WTC11 (cell line): ENCODE results near the gene FASTKD3. TPM values are rescaled to one million over a fixed set of nuclear protein-coding genes. Genes with fewer than 3 reads are reported as not detected.

Experiments
- total RNA-seq: library from RNA; stranded (reverse); gene quantifications from 3 replicates; pipeline ENCODE4 v1.2.3, GENCODE V29; 2021
- TF ChIP-seq, protein P1 (sequence below): fragments of 250-450 bp; sonication (Bioruptor Pico); IDR thresholded peaks from 2 replicates; pipeline ENCODE4 v1.9.0; 2021; ENCODE audit warnings: mild to moderate bottlenecking

Gene FASTKD3
- total RNA-seq, 1 experiment from 2014 or later = 8.7 TPM

DNA sequence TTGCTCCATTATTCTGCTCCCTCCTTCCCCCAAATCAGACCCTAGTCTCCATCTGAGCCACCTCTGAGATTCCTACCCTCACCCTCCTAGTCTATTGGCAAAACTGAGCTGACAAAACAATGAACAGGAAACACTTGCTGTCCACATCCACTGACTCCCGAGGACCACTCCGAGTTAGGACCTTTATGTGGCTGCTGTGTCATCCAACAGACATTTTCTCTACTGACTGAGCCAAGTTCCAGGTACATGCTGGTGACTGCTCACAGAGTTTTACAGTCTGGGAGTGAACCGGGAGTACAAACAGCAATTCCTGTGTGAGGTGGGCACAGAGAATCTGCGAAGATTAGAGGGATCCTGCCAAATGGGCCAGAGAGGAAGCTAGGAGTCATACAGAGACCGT lies 57.1 kb downstream of the FASTKD3 start (continued):
- TF ChIP-seq, protein P1, sequence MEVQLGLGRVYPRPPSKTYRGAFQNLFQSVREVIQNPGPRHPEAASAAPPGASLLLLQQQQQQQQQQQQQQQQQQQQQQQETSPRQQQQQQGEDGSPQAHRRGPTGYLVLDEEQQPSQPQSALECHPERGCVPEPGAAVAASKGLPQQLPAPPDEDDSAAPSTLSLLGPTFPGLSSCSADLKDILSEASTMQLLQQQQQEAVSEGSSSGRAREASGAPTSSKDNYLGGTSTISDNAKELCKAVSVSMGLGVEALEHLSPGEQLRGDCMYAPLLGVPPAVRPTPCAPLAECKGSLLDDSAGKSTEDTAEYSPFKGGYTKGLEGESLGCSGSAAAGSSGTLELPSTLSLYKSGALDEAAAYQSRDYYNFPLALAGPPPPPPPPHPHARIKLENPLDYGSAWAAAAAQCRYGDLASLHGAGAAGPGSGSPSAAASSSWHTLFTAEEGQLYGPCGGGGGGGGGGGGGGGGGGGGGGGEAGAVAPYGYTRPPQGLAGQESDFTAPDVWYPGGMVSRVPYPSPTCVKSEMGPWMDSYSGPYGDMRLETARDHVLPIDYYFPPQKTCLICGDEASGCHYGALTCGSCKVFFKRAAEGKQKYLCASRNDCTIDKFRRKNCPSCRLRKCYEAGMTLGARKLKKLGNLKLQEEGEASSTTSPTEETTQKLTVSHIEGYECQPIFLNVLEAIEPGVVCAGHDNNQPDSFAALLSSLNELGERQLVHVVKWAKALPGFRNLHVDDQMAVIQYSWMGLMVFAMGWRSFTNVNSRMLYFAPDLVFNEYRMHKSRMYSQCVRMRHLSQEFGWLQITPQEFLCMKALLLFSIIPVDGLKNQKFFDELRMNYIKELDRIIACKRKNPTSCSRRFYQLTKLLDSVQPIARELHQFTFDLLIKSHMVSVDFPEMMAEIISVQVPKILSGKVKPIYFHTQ (CRISPR knock-in tag) = no peak

Other genes starting within 250 kb of the FASTKD3 start
- gene CFAP90, start 17.9 kb downstream of the FASTKD3 start, total RNA-seq = 0.21 to 0.64 TPM (median 0.33 TPM) in 3 replicates
- 39.1 to 46.9 TPM (median 42.3 TPM) in 3 replicates for gene MTRR, start 117 bp upstream of the FASTKD3 start, total RNA-seq